WI38 (cell line): Measurements from ENCODE around the gene TSC22D2.
"Not testable (repeated sequence)": the region's sequence is repeated elsewhere in the genome, so short reads cannot be mapped to it uniquely, and the experiment has no call there.

Experiments used
- H3K4me3 ChIP-seq: 2 replicates; pipeline ENCODE4 v1.5.1; 2011; ENCODE audit warnings: low read depth, mild to moderate bottlenecking, control low read depth, low read length
- TF ChIP-seq, protein P1 (sequence below): IDR thresholded peaks from 2 replicates; pipeline ENCODE4 v1.5.1; 2012; ENCODE audit warnings: low read depth, mild to moderate bottlenecking, control low read depth, low read length

Gene TSC22D2

DNA sequence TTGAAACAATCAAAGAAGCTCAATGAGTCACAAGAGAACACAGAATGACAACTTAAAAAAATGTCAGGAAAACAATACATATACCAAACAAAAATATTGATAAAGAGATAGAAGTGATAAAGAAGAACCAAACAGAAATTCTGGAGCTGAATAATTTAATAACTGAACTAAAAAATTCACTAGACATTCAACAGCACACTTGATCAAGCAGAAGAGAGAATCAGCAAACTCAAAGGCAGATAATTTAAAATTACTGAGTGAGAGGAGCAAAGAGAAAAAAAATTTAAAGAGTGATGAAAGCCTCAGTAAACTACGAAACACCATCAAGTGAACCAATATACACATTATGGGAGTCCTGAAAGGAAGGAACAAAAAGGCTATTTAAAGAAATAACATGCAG lies 76.3 kb downstream of the TSC22D2 start:
- TF ChIP-seq, protein P1, sequence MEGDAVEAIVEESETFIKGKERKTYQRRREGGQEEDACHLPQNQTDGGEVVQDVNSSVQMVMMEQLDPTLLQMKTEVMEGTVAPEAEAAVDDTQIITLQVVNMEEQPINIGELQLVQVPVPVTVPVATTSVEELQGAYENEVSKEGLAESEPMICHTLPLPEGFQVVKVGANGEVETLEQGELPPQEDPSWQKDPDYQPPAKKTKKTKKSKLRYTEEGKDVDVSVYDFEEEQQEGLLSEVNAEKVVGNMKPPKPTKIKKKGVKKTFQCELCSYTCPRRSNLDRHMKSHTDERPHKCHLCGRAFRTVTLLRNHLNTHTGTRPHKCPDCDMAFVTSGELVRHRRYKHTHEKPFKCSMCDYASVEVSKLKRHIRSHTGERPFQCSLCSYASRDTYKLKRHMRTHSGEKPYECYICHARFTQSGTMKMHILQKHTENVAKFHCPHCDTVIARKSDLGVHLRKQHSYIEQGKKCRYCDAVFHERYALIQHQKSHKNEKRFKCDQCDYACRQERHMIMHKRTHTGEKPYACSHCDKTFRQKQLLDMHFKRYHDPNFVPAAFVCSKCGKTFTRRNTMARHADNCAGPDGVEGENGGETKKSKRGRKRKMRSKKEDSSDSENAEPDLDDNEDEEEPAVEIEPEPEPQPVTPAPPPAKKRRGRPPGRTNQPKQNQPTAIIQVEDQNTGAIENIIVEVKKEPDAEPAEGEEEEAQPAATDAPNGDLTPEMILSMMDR, result no peak
- H3K4me3 ChIP-seq, result no peak overlapping the region

DNA sequence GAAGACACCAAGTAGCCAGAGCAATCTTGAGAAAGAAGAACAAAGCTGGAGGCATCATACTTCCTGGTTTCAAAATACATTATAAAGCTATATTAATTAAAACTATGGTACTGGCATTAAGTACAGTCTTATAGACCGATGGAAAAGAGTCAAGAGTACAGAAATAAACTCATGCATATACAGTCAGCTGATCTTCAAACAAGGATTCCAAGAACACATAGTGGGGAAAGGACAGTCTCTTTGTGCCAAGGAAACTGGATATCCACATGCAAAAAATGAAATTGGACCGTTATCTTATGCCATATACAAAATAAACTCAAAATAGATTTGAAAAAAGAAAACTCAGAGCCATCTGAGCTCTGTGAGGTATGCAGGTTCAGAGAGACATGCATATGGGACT lies 80.8 kb downstream of the TSC22D2 start:
- TF ChIP-seq, protein P1, result no peak
- H3K4me3 ChIP-seq, result no peak overlapping the region

DNA sequence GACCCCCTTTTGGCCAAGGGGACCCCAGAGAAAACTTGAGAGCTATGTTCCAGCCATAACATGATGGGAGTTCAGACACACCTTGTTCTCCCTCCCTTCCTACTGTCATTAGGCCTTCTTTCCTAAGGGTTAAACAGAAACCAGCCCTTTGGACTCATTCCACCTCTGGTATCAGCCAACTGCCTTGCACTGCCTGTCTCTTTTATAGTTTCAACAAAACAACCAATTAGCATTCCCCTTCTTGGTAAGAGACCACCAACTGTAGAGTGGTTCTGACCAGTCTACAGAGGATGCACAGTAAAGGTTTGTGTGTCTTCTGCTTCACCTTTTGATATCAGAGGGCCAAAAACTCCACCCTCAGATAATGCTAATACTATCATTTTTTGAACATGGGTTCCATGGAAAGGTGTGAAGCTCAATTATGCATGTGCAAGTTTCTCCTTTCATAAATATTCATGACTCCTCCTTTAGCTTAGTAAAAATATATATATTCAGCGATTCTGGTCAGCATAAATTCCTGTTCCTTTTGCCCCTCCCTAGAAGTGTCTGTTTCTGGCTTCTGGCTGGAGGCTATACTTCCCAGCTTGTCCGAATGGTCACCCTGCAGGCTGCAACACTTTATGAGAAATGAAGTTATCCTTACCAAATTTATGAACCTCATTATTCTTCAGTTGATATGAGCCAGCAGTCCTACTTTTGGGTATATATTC lies 82.3 kb downstream of the TSC22D2 start:
- TF ChIP-seq, protein P1, result no peak
- H3K4me3 ChIP-seq, result no peak overlapping the region

DNA sequence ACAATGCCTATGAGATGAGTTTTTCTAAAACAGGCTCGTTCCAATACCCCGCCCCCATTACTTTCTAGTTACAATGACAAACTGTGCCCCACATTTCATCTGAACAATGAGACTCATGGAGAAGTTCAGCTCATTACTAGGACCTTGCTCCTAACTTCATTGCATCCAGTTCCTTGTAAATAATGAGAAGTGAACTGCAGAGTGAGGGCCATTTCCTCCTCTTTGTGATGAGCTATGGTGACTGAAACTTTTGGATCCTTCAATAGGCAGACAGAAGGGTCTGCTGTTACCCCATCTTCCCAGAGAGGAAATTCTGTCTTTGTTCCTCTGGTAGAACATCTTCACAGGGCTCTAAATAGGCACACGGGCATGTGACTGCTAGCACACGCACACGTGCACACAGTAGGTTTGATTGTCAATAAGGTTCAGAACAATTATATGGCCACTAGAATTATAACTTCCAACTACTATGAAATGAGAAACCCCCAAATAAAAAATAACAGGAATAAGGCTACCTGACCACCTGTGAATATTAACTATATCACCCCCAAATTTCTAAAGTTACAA lies 86.4 kb downstream of the TSC22D2 start:
- no peak overlapping the region for H3K4me3 ChIP-seq
- TF ChIP-seq, protein P1, result no peak

DNA sequence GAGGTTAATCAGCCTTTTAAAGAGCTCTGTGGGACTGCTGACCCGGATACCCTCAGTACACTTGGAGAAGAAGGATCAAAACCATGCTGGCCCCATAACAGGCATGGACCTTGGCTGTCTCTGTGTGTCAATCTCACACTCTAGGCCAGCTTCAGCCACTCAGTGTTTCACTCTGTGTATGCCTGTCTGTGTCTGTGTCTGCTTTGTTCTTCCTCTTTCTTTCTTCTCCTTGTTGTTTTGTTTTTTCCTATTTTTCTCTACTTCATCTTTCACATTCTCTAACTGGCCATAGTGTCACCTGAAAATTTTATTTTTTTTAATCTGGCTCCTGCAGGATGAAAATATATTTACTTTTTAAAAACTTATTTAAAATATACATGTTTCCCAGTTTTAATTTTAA lies 87.1 kb downstream of the TSC22D2 start:
- no peak overlapping the region for H3K4me3 ChIP-seq
- TF ChIP-seq, protein P1, result no peak

DNA sequence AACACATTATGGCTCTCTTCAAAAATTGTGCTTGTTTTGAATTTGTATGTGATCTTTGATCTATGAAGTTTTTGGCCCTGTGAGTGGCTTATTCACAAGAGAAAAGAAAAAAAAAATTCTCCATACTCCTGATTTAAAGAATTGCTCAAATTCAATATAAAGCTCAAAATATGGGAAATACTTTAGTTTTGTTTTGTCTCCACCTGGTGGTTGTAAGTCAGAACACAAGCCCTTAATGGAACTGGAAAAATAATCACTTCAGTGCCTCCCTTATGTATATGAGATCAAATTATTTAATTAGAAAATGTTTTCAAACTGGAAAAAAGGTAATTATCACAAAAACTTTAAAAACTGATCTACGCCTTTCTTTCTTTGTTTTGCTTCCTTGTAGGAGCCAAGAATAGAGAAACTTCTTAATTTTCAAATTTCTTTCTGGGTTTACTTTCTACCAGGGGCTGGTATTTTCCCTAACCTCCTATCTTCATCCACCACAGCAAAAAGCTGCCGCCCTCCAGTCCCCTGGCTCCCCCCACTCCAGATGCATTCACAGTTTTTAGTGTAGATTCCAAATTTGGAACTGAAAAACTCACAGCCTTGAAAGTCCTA lies 87.6 kb downstream of the TSC22D2 start:
- no peak overlapping the region for H3K4me3 ChIP-seq
- TF ChIP-seq, protein P1, result peak; percentile 30; the same call in 1 of the 2 replicates

DNA sequence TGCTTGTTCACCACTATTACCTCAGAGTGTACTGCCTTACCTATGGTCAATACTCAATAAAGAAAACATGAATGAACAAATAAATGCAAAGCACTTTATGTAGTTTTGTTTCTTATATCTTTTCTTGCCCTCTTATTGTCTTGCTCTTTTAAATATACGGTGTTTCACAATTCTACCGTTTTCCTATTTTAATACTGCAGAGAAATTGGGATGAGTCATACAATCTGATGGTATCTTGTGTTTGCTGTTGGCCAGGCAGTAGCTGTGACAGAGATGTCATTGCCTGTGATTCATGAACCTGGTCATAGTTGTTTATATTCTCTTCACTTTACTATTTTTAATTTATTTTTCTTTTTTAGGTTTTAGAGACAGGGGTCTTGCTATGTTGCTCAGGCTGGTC lies 89.9 kb downstream of the TSC22D2 start:
- no peak overlapping the region for H3K4me3 ChIP-seq
- TF ChIP-seq, protein P1, result no peak

DNA sequence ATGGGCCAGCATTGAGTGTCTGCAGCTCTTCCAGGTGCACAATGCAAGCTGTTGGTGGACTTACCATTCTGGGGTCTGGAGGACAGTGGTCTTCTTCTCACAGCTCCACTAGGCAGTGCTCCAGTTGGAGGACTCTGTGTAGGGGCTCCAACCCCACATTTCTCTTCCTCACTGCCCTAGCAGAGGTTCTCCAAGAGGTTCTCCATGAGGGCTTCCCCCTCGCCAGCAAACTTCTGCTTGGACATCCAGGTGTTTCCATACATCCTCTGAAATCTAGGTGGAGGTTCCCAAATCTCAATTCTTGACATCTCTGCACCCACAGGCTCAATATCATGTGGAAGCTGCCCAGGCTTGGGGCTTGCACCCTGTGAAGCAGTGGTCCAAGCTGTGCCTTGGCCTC lies 92.9 kb downstream of the TSC22D2 start:
- H3K4me3 ChIP-seq, result not testable (repeated sequence)
